ENCODE measurements around the gene ACVR2A. TPM values are rescaled to one million over a fixed set of nuclear protein-coding genes. Genes with fewer than 3 reads are reported as not detected.

The ACVR2A gene
- total RNA-seq, 1 experiment from 2014 or later: 12.5 TPM

DNA sequence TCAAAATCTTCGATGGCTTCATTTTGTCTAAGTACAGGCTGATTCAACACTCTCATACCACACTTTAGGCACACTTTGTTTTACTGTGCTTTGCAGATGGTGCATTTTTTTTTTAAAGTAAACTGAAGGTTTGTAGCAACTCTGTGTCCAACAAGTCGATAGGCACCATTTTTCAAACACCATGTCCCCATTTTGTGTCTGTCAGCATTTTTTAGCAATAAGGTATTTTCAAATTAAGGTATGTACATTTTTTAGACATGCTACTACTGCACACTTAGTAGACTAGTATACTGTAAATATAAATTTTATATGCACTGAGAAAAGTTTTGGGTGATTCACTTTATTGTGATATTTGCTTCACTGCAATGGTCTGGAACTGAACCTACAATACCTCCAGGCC, 131.3 kb downstream of the ACVR2A start:
- no peaks in the 10 kb centered on the region for H3K36me3 Mint-ChIP-seq (ENCODE audit: insufficient read depth, unreplicated experiment)
- no peak for DNase-seq
- no peak overlapping the region for H3K4me3 Mint-ChIP-seq (ENCODE audit: low read depth, unreplicated experiment)
- no peaks in the 10 kb centered on the region for H3K4me1 Mint-ChIP-seq (ENCODE audit: low read depth, unreplicated experiment)
- H3K27ac Mint-ChIP-seq (ENCODE audit: unreplicated experiment): no peak overlapping the region
- BruUV-seq (replicated peaks): no TSS peak
- no peaks in the 10 kb centered on the region for H3K9me3 Mint-ChIP-seq (ENCODE audit: low read depth, unreplicated experiment)
- no peaks in the 10 kb centered on the region for H3K27me3 Mint-ChIP-seq (ENCODE audit: unreplicated experiment)
- intact Hi-C loops (cut with micrococcal nuclease; ENCODE audit: unreplicated experiment): no loop called here
- CTCF ChIA-PET: no interaction called here
- TF ChIP-seq, protein P1, sequence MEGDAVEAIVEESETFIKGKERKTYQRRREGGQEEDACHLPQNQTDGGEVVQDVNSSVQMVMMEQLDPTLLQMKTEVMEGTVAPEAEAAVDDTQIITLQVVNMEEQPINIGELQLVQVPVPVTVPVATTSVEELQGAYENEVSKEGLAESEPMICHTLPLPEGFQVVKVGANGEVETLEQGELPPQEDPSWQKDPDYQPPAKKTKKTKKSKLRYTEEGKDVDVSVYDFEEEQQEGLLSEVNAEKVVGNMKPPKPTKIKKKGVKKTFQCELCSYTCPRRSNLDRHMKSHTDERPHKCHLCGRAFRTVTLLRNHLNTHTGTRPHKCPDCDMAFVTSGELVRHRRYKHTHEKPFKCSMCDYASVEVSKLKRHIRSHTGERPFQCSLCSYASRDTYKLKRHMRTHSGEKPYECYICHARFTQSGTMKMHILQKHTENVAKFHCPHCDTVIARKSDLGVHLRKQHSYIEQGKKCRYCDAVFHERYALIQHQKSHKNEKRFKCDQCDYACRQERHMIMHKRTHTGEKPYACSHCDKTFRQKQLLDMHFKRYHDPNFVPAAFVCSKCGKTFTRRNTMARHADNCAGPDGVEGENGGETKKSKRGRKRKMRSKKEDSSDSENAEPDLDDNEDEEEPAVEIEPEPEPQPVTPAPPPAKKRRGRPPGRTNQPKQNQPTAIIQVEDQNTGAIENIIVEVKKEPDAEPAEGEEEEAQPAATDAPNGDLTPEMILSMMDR (IDR thresholded peaks at IDR 0.05; ENCODE audit: unreplicated experiment): no peak

DNA sequence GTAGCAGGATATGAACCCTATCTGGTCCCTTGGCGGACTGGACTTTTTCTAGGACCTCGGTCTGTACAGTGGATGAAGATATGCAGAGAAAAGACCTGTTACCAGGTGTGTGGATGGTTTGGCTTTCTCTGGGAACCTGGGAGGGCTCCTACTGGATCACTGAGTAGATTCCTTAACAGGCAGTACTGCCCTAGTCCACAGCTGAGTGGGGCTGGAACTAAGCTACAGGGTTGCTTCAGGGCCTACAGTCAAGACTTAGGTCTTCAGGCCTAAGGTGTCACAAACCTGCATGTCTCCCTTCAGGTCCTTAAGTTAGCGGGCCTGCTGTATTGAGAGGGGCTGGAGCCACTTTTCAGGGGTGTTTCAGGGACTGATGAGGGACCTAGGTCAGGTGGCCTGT, 132.8 kb downstream of the ACVR2A start:
- Mint-ChIP-seq H3K27me3 (ENCODE audit: unreplicated experiment) (no peaks in the 10 kb centered on the region), H3K36me3 (ENCODE audit: insufficient read depth, unreplicated experiment) (no peaks in the 10 kb centered on the region), H3K9me3 (ENCODE audit: low read depth, unreplicated experiment) (no peaks in the 10 kb centered on the region), H3K4me3 (ENCODE audit: low read depth, unreplicated experiment) (no peak overlapping the region), H3K27ac (ENCODE audit: unreplicated experiment) (no peak overlapping the region), H3K4me1 (ENCODE audit: low read depth, unreplicated experiment) (no peaks in the 10 kb centered on the region)
- intact Hi-C loops (cut with micrococcal nuclease; ENCODE audit: unreplicated experiment): no loop called here
- no TSS peak for BruUV-seq (replicated peaks)
- CTCF ChIA-PET: no interaction called here
- DNase-seq: no peak
- TF ChIP-seq, protein P1 (IDR thresholded peaks at IDR 0.05; ENCODE audit: unreplicated experiment): no peak

Other genes starting within 250 kb of the ACVR2A start
- 59.2 and 66.2 TPM in 2 replicates for gene ORC4, start 175.7 kb downstream of the ACVR2A start, total RNA-seq (2022)
- gene MBD5, start 176.1 kb downstream of the ACVR2A start, total RNA-seq (2022): 32.8 and 36.4 TPM in 2 replicates